Measurements from ENCODE around the gene ZNF260. TPM values are rescaled to one million over a fixed set of nuclear protein-coding genes. Genes with fewer than 3 reads are reported as not detected.
"Not testable (repeated sequence)": the region's sequence is repeated elsewhere in the genome, so short reads cannot be mapped to it uniquely, and the experiment has no call there.

Gene ZNF260
- total RNA-seq, 1 experiment from 2014 or later = 21.5 TPM

DNA sequence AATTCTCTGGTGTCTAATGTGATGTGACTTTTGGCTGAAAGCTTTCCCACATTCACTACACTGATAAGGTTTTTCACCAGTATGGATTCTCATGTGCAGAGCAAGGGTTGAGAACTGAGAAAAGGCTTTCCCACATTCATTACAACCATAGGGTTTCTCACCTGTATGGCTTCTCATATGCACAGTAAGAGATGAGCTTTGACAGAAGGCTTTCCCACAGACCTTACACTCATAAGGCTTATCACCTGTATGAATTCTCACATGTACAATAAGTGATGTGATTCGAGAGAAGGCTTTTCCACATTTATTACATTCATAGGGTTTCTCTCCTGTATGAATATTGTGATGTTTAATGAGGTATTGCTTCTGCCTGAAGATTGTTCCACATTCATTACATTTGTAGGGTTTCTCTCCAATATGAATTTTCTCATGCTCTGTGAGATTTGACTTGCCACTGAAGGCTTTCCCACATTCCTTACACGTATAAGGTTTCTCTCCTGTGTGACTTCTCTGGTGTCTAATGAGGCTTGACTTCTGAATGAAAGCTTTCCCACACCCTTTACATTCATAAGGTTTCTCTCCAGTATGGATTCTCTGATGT lies 14.0 kb downstream of the ZNF260 start:
- H3K36me3 ChIP-seq (replicated peaks; ENCODE audit: control insufficient read depth, insufficient read depth, low read length) = peaks cover 32% of the 10 kb centered on the region
- no peaks in the 10 kb centered on the region for H3K27me3 ChIP-seq (ENCODE audit: control insufficient read depth, insufficient read depth, low read length)
- DNase-seq = no peak
- H3K4me3 ChIP-seq (ENCODE audit: insufficient read depth, low read depth, low read length) = no peak overlapping the region

DNA sequence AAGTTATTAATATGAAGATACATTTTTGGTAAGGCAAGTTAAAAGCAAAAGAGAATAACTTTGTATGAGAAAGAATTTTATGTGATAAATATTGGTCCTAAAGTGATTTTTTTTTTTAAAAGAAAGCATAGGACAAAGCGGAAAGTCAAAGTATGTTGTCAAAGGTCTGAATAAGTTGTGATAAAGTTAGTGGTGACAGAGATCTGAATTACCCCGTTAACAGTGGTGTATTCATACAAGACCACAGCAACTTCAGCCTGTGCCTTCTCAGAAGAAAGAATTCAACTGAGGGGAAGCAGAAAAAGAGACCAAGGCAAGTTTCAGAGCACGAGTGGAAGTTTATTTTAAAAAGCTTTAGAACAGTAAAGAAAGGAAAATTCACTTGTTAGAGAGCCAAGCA lies 19.7 kb downstream of the ZNF260 start:
- Histone ChIP-seq H3K4me3 (ENCODE audit: insufficient read depth, low read depth, low read length) (no peak overlapping the region), H3K27me3 (ENCODE audit: control insufficient read depth, insufficient read depth, low read length) (no peaks in the 10 kb centered on the region), H3K36me3 (replicated peaks; ENCODE audit: control insufficient read depth, insufficient read depth, low read length) (no peaks in the 10 kb centered on the region)
- DNase-seq = no peak

DNA sequence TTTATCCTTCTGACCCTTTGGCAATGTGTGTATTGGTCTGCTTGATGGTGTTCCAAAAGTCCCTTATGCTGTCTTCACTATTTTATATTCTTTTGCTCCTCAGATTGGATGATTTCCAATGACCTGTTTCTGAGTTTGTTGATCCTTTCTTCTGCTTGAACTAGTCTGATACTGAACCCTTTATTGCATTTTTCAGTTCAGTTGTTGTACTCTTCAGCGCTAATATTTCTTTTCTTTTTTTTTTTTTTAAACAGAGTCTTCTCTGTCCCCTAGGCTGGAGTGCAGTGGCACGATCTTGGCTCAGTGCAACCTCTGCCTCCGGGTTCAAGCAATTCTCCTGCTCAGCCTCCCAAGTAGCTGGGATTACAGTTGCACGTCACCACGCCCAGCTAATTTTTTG lies 26.1 kb downstream of the ZNF260 start:
- Histone ChIP-seq H3K36me3 (replicated peaks; ENCODE audit: control insufficient read depth, insufficient read depth, low read length) (no peaks in the 10 kb centered on the region), H3K4me3 (ENCODE audit: insufficient read depth, low read depth, low read length) (no peak overlapping the region), H3K27me3 (ENCODE audit: control insufficient read depth, insufficient read depth, low read length) (no peaks in the 10 kb centered on the region)
- DNase-seq = no peak

DNA sequence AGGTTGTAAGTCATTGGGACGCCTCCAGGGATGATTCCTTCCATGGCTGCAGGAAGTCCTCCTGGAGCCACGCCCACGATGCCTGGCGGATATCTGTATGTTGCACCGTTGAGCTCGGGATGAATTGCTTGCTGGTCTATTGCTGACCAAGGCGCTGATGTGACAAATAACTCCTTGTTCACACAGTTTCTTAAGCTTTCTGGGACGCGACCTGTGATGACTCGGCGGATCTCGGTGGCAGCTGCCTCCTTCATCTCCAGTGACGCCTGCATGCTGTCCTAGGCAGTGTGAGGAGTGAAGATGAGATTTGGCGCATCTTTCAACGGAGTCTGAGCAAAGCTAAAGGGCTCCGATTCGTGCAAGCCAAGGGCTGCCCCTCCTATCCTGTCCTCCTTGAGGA lies 31.1 kb downstream of the ZNF260 start:
- Histone ChIP-seq H3K27me3 (ENCODE audit: control insufficient read depth, insufficient read depth, low read length) (no peaks in the 10 kb centered on the region), H3K36me3 (replicated peaks; ENCODE audit: control insufficient read depth, insufficient read depth, low read length) (no peaks in the 10 kb centered on the region), H3K4me3 (ENCODE audit: insufficient read depth, low read depth, low read length) (no peak overlapping the region)
- DNase-seq = no peak

DNA sequence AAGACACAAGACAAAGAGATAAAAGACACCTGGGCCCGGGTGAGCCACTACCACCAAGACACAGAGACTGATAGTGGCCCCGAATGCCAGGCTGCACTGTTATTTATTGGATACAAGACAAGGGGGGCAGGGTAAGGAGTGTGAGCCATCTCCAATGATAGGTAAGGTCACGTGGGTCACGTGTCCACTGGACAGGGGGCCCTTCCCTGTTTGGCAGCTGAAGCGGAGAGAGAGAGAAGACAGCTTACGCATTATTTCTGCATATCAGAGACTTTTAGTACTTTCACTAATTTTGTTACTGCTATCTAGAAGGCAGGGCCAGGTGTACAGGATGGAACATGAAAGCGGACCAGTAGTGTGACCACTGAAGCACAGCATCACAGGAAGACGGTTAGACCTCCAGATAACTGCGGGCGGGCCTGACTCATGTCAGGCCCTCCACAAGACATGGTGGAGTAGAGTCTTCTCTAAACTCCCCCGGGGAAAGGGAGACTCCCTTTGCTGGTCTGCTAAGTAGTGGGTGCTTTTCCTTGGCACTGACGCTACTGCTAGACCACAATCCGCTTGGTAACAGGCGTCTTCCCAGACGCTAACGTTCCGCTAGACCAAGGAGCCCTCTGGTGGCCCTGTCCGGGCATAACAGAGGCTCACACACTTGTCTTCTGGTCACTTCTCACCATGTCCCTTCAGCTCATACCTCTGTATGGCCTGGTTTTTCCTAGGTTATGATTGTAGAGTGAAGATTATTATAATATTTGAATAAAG lies 35.2 kb downstream of the ZNF260 start:
- not testable (repeated sequence) for H3K27me3 ChIP-seq (ENCODE audit: control insufficient read depth, insufficient read depth, low read length); H3K4me3 ChIP-seq (ENCODE audit: insufficient read depth, low read depth, low read length); H3K36me3 ChIP-seq (replicated peaks; ENCODE audit: control insufficient read depth, insufficient read depth, low read length)
- peak; percentile 67 for DNase-seq

DNA sequence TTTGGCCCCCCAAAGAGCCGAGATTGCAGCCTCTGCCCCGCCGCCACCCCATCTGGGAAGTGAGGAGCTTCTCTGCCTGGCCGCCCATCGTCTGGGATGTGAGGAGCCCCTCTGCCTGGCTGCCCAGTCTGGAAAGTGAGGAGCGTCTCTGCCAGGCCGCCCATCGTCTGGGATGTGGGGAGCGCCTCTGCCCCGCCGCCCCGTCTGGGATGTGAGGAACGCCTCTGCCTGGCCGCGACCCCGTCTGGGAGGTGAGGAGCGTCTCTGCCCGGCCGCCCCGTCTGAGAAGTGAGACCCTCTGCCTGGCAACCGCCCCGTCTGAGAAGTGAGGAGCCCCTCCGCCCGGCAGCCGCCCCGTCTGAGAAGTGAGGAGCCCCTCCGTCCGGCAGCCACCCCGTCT lies 37.2 kb downstream of the ZNF260 start:
- H3K4me3 ChIP-seq (ENCODE audit: insufficient read depth, low read depth, low read length); H3K36me3 ChIP-seq (replicated peaks; ENCODE audit: control insufficient read depth, insufficient read depth, low read length); DNase-seq; H3K27me3 ChIP-seq (ENCODE audit: control insufficient read depth, insufficient read depth, low read length): not testable (repeated sequence)

DNA sequence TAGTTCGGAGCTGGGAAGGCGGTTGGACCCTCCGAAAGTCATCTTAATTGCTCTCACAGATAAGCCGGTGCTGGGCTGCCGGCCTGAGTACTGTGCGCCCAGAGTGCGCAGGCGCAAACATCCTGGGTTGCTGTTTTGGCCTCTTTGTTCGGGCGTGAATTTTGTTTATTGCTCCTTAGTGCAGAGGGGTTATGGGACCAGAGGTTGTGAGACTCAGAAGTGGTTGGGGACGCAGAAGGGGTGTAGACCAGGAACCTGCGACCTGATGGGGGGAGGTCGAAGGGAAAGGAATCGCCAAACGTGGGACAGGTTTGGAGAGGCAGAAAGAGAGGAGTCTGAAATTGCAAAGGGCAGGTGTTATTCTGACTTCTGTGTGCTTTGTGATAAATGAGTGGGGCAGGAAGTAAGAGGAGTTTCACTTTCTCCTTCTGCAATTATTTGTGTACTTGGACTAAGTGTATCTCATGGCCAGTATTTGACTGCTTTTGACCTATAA lies 38.1 kb downstream of the ZNF260 start:
- Histone ChIP-seq H3K36me3 (replicated peaks; ENCODE audit: control insufficient read depth, insufficient read depth, low read length) (no peaks in the 10 kb centered on the region), H3K4me3 (ENCODE audit: insufficient read depth, low read depth, low read length) (peak overlapping the region; percentile 78), H3K27me3 (ENCODE audit: control insufficient read depth, insufficient read depth, low read length) (no peaks in the 10 kb centered on the region)
- peak; percentile 92 for DNase-seq

DNA sequence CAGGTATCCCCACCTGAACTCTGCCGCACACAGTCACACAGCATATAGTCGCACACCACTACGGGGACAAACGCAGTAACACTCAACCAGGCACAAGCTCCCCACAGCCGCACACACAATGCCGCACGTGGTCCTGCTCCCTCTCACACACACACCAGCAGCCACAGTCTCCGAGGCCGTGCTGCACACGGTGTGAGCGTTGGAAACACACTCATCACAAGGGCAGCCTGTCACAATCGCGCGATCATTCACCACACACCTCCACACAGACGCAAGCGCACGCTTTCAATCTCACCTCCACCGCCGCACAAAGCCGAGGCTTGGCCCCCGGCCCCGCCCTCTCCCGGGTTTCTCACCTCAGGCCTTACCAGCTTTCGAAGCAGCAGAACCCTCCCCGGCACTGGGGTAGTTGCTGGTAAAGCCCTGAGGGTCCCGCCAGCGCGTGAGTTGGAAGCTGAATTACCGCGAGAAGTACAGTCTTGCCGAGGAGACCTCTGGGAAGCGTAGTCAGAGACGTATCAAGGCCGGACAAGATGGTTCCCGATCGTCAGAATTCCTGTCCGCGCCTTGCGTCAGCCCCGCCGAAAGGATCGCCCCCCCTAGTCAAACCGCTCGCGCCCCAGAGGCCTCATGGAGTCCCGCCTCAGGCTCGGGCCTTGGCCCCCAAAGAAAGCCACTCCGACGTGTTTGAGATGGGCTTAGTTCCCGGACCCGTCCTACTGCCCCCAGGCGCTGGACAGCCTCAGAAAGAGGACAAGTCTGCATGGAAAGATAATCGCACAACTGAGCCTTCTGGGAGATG lies 38.8 kb downstream of the ZNF260 start, which contains the start of gene ZNF566:
TSS of gene ZNF566 (minus strand) at position 444 of the 802 bp plus-strand sequence. CDS start 13,004 bp downstream, outside the sequence.
- no peaks in the 10 kb centered on the region for H3K27me3 ChIP-seq (ENCODE audit: control insufficient read depth, insufficient read depth, low read length)
- H3K4me3 ChIP-seq (ENCODE audit: insufficient read depth, low read depth, low read length) = peak within 1 kb of the TSS; percentile 78
- DNase-seq = peak; percentile 97
- H3K36me3 ChIP-seq (replicated peaks; ENCODE audit: control insufficient read depth, insufficient read depth, low read length) = no peaks in the 10 kb centered on the region

DNA sequence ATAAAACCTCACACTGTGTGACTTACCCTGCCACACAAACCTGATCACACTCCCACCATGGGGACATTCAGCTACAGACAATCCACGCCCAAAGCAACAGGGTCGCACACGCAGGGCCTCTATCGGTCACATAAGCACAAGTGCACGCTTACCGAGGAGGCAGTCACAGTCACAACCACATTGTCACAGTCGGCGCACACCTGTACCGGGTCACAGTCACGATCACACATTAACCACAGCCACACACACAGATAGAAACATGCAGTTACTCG lies 39.3 kb downstream of the ZNF260 start:
- H3K36me3 ChIP-seq (replicated peaks; ENCODE audit: control insufficient read depth, insufficient read depth, low read length) = no peaks in the 10 kb centered on the region
- no peaks in the 10 kb centered on the region for H3K27me3 ChIP-seq (ENCODE audit: control insufficient read depth, insufficient read depth, low read length)
- no peak for DNase-seq
- peak overlapping the region; percentile 78 for H3K4me3 ChIP-seq (ENCODE audit: insufficient read depth, low read depth, low read length)

DNA sequence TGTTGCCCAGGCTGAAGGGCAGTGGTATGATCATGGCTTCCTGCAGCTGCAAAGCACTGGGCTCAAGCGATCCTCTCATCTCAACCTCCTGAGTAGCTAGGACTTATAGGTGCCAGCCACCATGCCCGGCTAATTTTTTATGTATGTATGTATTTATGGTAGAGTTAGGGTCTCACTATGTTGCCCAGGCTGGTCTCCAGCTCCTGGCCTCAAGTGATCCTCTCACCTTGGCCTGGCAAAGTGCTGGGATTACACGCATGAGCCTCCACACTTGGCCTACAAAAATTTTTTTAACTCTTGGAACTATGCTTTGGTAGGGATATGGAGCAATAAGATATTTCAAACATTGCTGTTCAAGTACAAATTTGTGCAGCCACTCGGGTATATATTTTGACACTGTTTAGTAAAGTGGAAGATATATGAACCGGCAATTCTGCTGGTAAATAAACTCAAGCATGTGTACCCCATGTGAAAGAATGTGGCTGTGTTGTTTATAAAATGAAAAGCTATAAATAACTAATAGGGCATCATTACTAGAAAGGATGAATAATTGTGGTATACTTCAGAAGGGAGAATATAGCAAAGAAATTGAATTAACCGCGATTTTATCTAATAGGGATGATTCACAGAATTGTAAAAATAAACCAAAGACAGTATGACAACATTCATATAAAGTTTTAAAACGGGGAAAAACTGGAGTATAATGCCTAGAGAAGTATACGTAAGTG lies 39.8 kb downstream of the ZNF260 start:
- Histone ChIP-seq H3K27me3 (ENCODE audit: control insufficient read depth, insufficient read depth, low read length) (no peaks in the 10 kb centered on the region), H3K36me3 (replicated peaks; ENCODE audit: control insufficient read depth, insufficient read depth, low read length) (no peaks in the 10 kb centered on the region), H3K4me3 (ENCODE audit: insufficient read depth, low read depth, low read length) (peak overlapping the region; percentile 78)
- no peak for DNase-seq

DNA sequence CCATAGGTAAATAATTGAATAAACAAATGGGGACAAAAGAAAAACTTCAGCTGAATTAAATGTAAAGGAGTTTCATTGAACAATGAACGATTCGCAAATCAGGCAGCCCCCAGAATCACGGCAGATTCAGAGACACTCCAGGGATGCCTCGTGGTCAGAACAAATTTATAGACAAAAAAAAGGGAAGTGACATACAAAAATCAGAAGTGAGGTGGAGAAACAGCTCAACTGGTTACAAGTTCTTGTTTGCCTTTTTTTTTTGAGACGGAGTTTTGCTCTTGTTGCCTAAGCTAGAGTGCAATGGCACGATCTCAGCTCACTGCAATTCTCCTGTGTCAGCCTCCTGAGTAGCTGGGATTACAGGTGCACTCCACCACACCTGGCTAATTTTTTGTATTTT lies 44.4 kb downstream of the ZNF260 start:
- Histone ChIP-seq H3K36me3 (replicated peaks; ENCODE audit: control insufficient read depth, insufficient read depth, low read length) (no peaks in the 10 kb centered on the region), H3K4me3 (ENCODE audit: insufficient read depth, low read depth, low read length) (no peak overlapping the region), H3K27me3 (ENCODE audit: control insufficient read depth, insufficient read depth, low read length) (no peaks in the 10 kb centered on the region)
- DNase-seq = no peak

DNA sequence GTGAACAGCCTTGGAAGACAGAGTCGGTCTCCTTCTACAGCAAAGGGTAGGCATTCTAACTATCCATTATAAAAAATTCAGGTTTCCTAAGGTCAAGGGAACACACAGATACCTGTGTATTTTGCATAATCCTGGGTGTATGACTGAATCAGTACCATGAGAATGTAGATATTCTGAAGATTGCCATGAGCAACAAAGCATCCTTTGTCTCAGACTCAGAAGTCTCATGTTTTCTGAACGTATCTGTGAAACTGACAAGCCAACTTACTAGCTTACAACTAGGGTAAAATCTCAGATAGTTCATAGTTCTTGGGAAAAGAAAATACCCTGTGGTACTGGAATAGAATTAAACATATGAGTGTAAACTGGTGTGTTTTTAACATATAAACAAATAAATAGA lies 45.2 kb downstream of the ZNF260 start:
- H3K27me3 ChIP-seq (ENCODE audit: control insufficient read depth, insufficient read depth, low read length) = no peaks in the 10 kb centered on the region
- no peaks in the 10 kb centered on the region for H3K36me3 ChIP-seq (replicated peaks; ENCODE audit: control insufficient read depth, insufficient read depth, low read length)
- H3K4me3 ChIP-seq (ENCODE audit: insufficient read depth, low read depth, low read length) = no peak overlapping the region
- DNase-seq = no peak

Data from H7 (cell line).